GM12892 (cell line): ENCODE data around the gene ZKSCAN2.

Experiments
- DNase-seq: peaks from one replicate; pipeline ENCODE4 v3.0.0; 2011; ENCODE audit not compliant: insufficient read length
- FAIRE-seq: peaks from 2 replicates; lab custom pipeline; 2011; peaks lifted over from hg19 to GRCh38; lab: Jason Lieb, UNC
- POLR2A ChIP-seq: IDR thresholded peaks from 2 replicates; pipeline ENCODE4 v1.6.1; 2011; ENCODE audit warnings: low read depth, low read length, control low read depth
- POLR2AphosphoS5 ChIP-seq: IDR thresholded peaks from 2 replicates; pipeline ENCODE4 v1.6.1; 2011; ENCODE audit warnings: low read depth, low read length, control low read depth
- TAF1 ChIP-seq: IDR thresholded peaks from 2 replicates; pipeline ENCODE4 v1.6.1; 2011; ENCODE audit warnings: low read depth, mild to moderate bottlenecking, control low read depth, low read length, borderline replicate concordance

Gene ZKSCAN2

GRCh38 chr16:25189305-25189704 is 68.3 kb downstream of the ZKSCAN2 start:
- TF ChIP-seq TAF1 (no peak), POLR2AphosphoS5 (no peak), POLR2A (no peak)
- no peak for FAIRE-seq
- DNase-seq = no peak

GRCh38 chr16:25187491-25187795 is 70.2 kb downstream of the ZKSCAN2 start:
- TF ChIP-seq POLR2A = no peak
- TF ChIP-seq POLR2AphosphoS5 = no peak
- TF ChIP-seq TAF1 = no peak
- no peak for FAIRE-seq

More at GRCh38 chr16:25187491-25187795, 70.2 kb downstream of the ZKSCAN2 start:
- no peak for DNase-seq
